A549 (cell line): ENCODE measurements around the gene UBE2C. TPM values are rescaled to one million over a fixed set of nuclear protein-coding genes. Genes with fewer than 3 reads are reported as not detected.

Experiments
- ATAC-seq, 2 experiments: fragments of 200-7000 bp in 1 of 2; fragments of >200 bp in 1 of 2; cut with Nextera tagmentation in 1 of 2; cut with Tn5 transposase in 1 of 2; 3 replicates each; pipeline versions ENCODE4 v1.8.0 to v1.9.1; 2018 to 2020; ENCODE audit warnings: mild to moderate bottlenecking in 1 of 2, moderate library complexity in 1 of 2
- CTCF ChIA-PET: fragments of 300-600 bp; sonication (Branson Sonifier 250); formaldehyde crosslinking; extraction: SDS; loops from one replicate; lab custom pipeline; 2021; ENCODE audit warnings: antibody characterized with exemption, inconsistent platforms; lab: Yijun Ruan, JAX
- POLR2A ChIA-PET: fragments of 350-600 bp; formaldehyde crosslinking; extraction: SDS; loops from one replicate; lab custom pipeline; 2021; ENCODE audit warnings: antibody characterized with exemption, inconsistent platforms; lab: Yijun Ruan, JAX
- DNase-seq, 2 experiments: peaks; one replicate each; pipeline versions ENCODE4 v3.0.0 to v3.0.0-alpha.2; 2011 to 2016; ENCODE audit warnings: low read depth in 1 of 2, low spot score in 1 of 2
- FAIRE-seq: peaks from 2 replicates; lab custom pipeline; 2011; peaks lifted over from hg19 to GRCh38; lab: Jason Lieb, UNC
- H3K27ac ChIP-seq, 2 experiments: fragments of >200 bp; sonication (Bioruptor Twin); formaldehyde crosslinking; 3 replicates each; pipeline ENCODE4 v1.5.1; 2016 to 2017
- H3K4me1 ChIP-seq: fragments of >200 bp; sonication (Bioruptor Twin); formaldehyde crosslinking; 3 replicates; pipeline ENCODE4 v1.6.1; 2016
- H3K4me2 ChIP-seq: fragments of >200 bp; sonication (Bioruptor Twin); formaldehyde crosslinking; 3 replicates; pipeline ENCODE4 v1.6.1; 2016
- H3K4me3 ChIP-seq: fragments of >200 bp; sonication (Bioruptor Twin); formaldehyde crosslinking; 3 replicates; pipeline ENCODE4 v1.5.1; 2016
- H3K9me3 ChIP-seq: fragments of >200 bp; sonication (Bioruptor Twin); formaldehyde crosslinking; 3 replicates; pipeline ENCODE4 v1.6.1; 2016
- CBX8 ChIP-seq: fragments of 200-600 bp; sonication (generic); IDR thresholded peaks from 2 replicates; pipeline ENCODE4 v1.6.1; 2016
- CHD4 ChIP-seq: fragments of 200-600 bp; sonication (generic); IDR thresholded peaks from 2 replicates; pipeline ENCODE4 v1.6.1; 2016; ENCODE audit warnings: antibody characterized with exemption, mild to moderate bottlenecking, borderline replicate concordance
- FOSL2 ChIP-seq, 2 experiments: fragments of 450-650 bp in 1 of 2; fragments of >200 bp in 1 of 2; sonication (Bioruptor Twin) in 1 of 2; formaldehyde crosslinking; IDR thresholded peaks; 2 replicates each; pipeline versions ENCODE4 v1.5.0 to v1.6.1; 2016 to 2020; ENCODE audit warnings: mild to moderate bottlenecking in 1 of 2, moderate library complexity in 1 of 2
- GATA3 ChIP-seq: IDR thresholded peaks from 2 replicates; pipeline ENCODE4 v1.6.1; 2012; ENCODE audit warnings: borderline replicate concordance
- HDAC2 ChIP-seq: fragments of 200-600 bp; sonication (generic); IDR thresholded peaks from 2 replicates; pipeline ENCODE4 v1.6.1; 2016
- HMGXB4 ChIP-seq: fragments of 250-450 bp; sonication (Bioruptor Pico); IDR thresholded peaks from 2 replicates; pipeline ENCODE4 v1.5.0; 2021; ENCODE audit warnings: mild to moderate bottlenecking, moderate library complexity, borderline replicate concordance
- JUN ChIP-seq, 2 experiments: fragments of >200 bp; sonication (Bioruptor Twin); formaldehyde crosslinking; IDR thresholded peaks; 2 replicates in 1 of 2; 3 replicates in 1 of 2; pipeline ENCODE4 v1.6.1; 2016 to 2017
- KDM5A ChIP-seq: fragments of 200-600 bp; sonication (generic); IDR thresholded peaks from 2 replicates; pipeline ENCODE4 v1.6.1; 2016; ENCODE audit warnings: antibody characterized with exemption, mild to moderate bottlenecking
- MAX ChIP-seq: IDR thresholded peaks from 2 replicates; pipeline ENCODE4 v1.6.1; 2012
- PHF8 ChIP-seq: fragments of 200-600 bp; sonication (generic); IDR thresholded peaks from 2 replicates; pipeline ENCODE4 v1.6.1; 2016; ENCODE audit warnings: low read depth, mild to moderate bottlenecking, antibody characterized with exemption, moderate library complexity, borderline replicate concordance
- POLR2A ChIP-seq: IDR thresholded peaks from 2 replicates; pipeline ENCODE4 v1.6.1; 2012; ENCODE audit warnings: mild to moderate bottlenecking, low read length
- RARB ChIP-seq: fragments of 250-450 bp; sonication (Bioruptor Pico); IDR thresholded peaks from 2 replicates; pipeline ENCODE4 v1.8.0; 2021; ENCODE audit warnings: mild to moderate bottlenecking, moderate library complexity
- RFX5 ChIP-seq: fragments of 450-650 bp; IDR thresholded peaks from 2 replicates; pipeline ENCODE4 v1.7.1; 2014; ENCODE audit warnings: antibody characterized with exemption, mild to moderate bottlenecking, moderate library complexity
- RNF2 ChIP-seq: fragments of 200-600 bp; sonication (generic); IDR thresholded peaks from 2 replicates; pipeline ENCODE4 v1.6.1; 2016; ENCODE audit warnings: low read depth, mild to moderate bottlenecking, antibody characterized with exemption, moderate library complexity, borderline replicate concordance
- TFCP2L1 ChIP-seq: fragments of 250-450 bp; sonication (Bioruptor Pico); IDR thresholded peaks from 2 replicates; pipeline ENCODE4 v1.5.0; 2021; ENCODE audit warnings: mild to moderate bottlenecking
- TP53 ChIP-seq: fragments of 250-450 bp; sonication (Bioruptor Pico); IDR thresholded peaks from 2 replicates; pipeline ENCODE4 v1.5.0; 2021; ENCODE audit warnings: mild to moderate bottlenecking, moderate library complexity
- USF2 ChIP-seq: fragments of 450-650 bp; IDR thresholded peaks from 2 replicates; pipeline ENCODE4 v1.6.1; 2014; ENCODE audit warnings: antibody characterized with exemption
- WGBS: methylation state at CpG from one replicate; pipeline ENCODE4 v1.1.6; 2017; ENCODE audit errors: missing lambda C conversion rate; 5-methylcytosine and 5-hydroxymethylcytosine counted together
- polyA plus RNA-seq, 4 experiments: library from polyadenylated mRNA; depleted of rRNA in 3 of 4; stranded (reverse); fragments of >200 nt; fragmentation: RNase III in 1 of 4; extraction: RNeasy Plus Mini Kit Qiagen cat#74134 plus additional on column Dnase treatment in 1 of 4; gene quantifications; 2 replicates in 3 of 4; 3 replicates in 1 of 4; pipeline ENCODE4 v1.2.3, GENCODE V29; 2011 to 2017
- TF ChIP-seq, protein P1 (sequence below): fragments of 250-450 bp; sonication (Bioruptor Pico); IDR thresholded peaks from 2 replicates; pipeline ENCODE4 v1.5.0; 2020; ENCODE audit warnings: low read depth, mild to moderate bottlenecking, moderate library complexity
- TF ChIP-seq, protein P2 (sequence below): IDR thresholded peaks from 2 replicates; pipeline ENCODE4 v1.6.1; 2012
- TF ChIP-seq, protein P3 (sequence below): fragments of >200 bp; sonication (Bioruptor Twin); formaldehyde crosslinking; IDR thresholded peaks from 2 replicates; pipeline ENCODE4 v1.6.1; 2016
- TF ChIP-seq, protein P4 (sequence below): fragments of 150-350 bp; IDR thresholded peaks from 2 replicates; pipeline ENCODE4 v1.6.1; 2014; ENCODE audit warnings: low read depth, mild to moderate bottlenecking, low read length

The UBE2C gene
- polyA plus RNA-seq, 2 of the 4 experiments (the other 2 are of a cell fraction) = 123 to 189 TPM

GRCh38 chr20:45817376-45818194, 5.1 kb downstream of the UBE2C start:
- 75% methylated on average over 9 of the region's 9 CpGs for WGBS
- FAIRE-seq (no peak), DNase-seq (no peak), ATAC-seq (no peak)
- Histone ChIP-seq H3K4me2 (no peak overlapping the region), H3K4me3 (no peak overlapping the region), H3K4me1 (peaks cover 45% of the 10 kb centered on the region), H3K9me3 (no peaks in the 10 kb centered on the region), H3K27ac (no peak overlapping the region)
- TF ChIP-seq, protein P1, sequence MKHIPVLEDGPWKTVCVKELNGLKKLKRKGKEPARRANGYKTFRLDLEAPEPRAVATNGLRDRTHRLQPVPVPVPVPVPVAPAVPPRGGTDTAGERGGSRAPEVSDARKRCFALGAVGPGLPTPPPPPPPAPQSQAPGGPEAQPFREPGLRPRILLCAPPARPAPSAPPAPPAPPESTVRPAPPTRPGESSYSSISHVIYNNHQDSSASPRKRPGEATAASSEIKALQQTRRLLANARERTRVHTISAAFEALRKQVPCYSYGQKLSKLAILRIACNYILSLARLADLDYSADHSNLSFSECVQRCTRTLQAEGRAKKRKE (CRISPR knock-in tag) = no peak
- TF ChIP-seq RNF2 (no peak), JUN (IDR thresholded peaks at IDR 0.05) (peak in 1 of 2 experiments; percentile 43; a peak in 1 of 5 replicates), FOSL2 (IDR thresholded peaks at IDR 0.05) (no peak), FOSL2 (CRISPR knock-in tag; IDR thresholded peaks at IDR 0.05) (no peak), HDAC2 (no peak)
- TF ChIP-seq, protein P2, sequence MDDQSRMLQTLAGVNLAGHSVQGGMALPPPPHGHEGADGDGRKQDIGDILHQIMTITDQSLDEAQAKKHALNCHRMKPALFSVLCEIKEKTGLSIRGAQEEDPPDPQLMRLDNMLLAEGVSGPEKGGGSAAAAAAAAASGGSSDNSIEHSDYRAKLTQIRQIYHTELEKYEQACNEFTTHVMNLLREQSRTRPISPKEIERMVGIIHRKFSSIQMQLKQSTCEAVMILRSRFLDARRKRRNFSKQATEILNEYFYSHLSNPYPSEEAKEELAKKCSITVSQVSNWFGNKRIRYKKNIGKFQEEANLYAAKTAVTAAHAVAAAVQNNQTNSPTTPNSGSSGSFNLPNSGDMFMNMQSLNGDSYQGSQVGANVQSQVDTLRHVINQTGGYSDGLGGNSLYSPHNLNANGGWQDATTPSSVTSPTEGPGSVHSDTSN = 0 out of 2 replicates have a peak, but pooled peaks have one; percentile 6
- ChIA-PET CTCF (interaction anchor here (0.6 to 4.9 kb wide), 7 partner anchors 9 to 152 kb away, joined by 3 to 30 read pairs (median 4); no protein-coding TSS in a partner anchor), POLR2A (no interaction called here)

GRCh38 chr20:45818239-45818638, 5.8 kb downstream of the UBE2C start:
- no peak for DNase-seq
- peaks cover 45% of the 10 kb centered on the region for H3K4me1 ChIP-seq
- no peak for TF ChIP-seq PHF8
- TF ChIP-seq RARB (CRISPR knock-in tag) = no peak
- no peak for TF ChIP-seq HMGXB4 (CRISPR knock-in tag)
- no peak for TF ChIP-seq POLR2A
- H3K27ac ChIP-seq = no peak overlapping the region
- no peaks in the 10 kb centered on the region for H3K9me3 ChIP-seq
- no peak overlapping the region for H3K4me2 ChIP-seq
- no peak for ATAC-seq
- WGBS = 85% methylated on average over 3 of the region's 3 CpGs
- CTCF ChIA-PET = interaction anchor here (1.0 to 2.2 kb wide), 3 partner anchors 22 to 145 kb away, joined by 3 to 6 read pairs (median 3); no protein-coding TSS in a partner anchor
- H3K4me3 ChIP-seq = no peak overlapping the region
- FAIRE-seq = no peak
- POLR2A ChIA-PET = no interaction called here

- peaks cover 33% of the 10 kb centered on the region for H3K4me1 ChIP-seq
- H3K27ac ChIP-seq = no peak overlapping the region
- POLR2A ChIA-PET = interaction anchor here (0.5 kb wide), 1 partner anchor 116 kb away, joined by 3 read pairs; no protein-coding TSS in a partner anchor
- H3K4me2 ChIP-seq = no peak overlapping the region
- H3K4me3 ChIP-seq = no peak overlapping the region
- WGBS = 88% methylated on average over 4 of the region's 4 CpGs
- no peak for DNase-seq
- no peak for FAIRE-seq
- CTCF ChIA-PET = interaction anchor here (0.6 to 2.6 kb wide), 5 partner anchors 20 to 157 kb away, joined by 3 to 11 read pairs (median 3); no protein-coding TSS in a partner anchor
- no peak for ATAC-seq
- H3K9me3 ChIP-seq = no peaks in the 10 kb centered on the region
- no peak for TF ChIP-seq CHD4
- TF ChIP-seq GATA3 = no peak
- no peak for TF ChIP-seq USF2
- no peak for TF ChIP-seq JUN (IDR thresholded peaks at IDR 0.05)
- TF ChIP-seq RFX5 = no peak
- TF ChIP-seq TFCP2L1 (CRISPR knock-in tag) = no peak
- TF ChIP-seq PHF8 = no peak
- no peak for TF ChIP-seq TP53
- no peak for TF ChIP-seq MAX
- TF ChIP-seq CBX8 = no peak
- TF ChIP-seq, protein P3, sequence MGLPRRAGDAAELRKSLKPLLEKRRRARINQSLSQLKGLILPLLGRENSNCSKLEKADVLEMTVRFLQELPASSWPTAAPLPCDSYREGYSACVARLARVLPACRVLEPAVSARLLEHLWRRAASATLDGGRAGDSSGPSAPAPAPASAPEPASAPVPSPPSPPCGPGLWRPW = no peak
- TF ChIP-seq KDM5A = no peak
- TF ChIP-seq, protein P4, sequence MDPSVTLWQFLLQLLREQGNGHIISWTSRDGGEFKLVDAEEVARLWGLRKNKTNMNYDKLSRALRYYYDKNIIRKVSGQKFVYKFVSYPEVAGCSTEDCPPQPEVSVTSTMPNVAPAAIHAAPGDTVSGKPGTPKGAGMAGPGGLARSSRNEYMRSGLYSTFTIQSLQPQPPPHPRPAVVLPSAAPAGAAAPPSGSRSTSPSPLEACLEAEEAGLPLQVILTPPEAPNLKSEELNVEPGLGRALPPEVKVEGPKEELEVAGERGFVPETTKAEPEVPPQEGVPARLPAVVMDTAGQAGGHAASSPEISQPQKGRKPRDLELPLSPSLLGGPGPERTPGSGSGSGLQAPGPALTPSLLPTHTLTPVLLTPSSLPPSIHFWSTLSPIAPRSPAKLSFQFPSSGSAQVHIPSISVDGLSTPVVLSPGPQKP = no peak
- TF ChIP-seq, all 56 proteins: peak for 0
These were observed 7.0 kb downstream of the UBE2C start for GRCh38 chr20:45819466-45819865.
